ENCODE measurements around the gene WDR62.
A peak's percentile ranks its signal among the peaks of the same experiment; 100 is the strongest.
"Not testable (repeated sequence)": the region's sequence is repeated elsewhere in the genome, so short reads cannot be mapped to it uniquely, and the experiment has no call there.

Gene WDR62

GRCh38 chr19:36032251-36033104, 22.2 kb upstream of the WDR62 start, which contains the start of gene CLIP3:
Gene CLIP3 (minus strand): TSS chr19:36032873. CDS start chr19:36032357, 516 bp downstream.
- peak in 2 of 3 donors; percentile 31 to 41 for DNase-seq (ENCODE audit: low read depth in 3 of 3, low spot score in 1 of 3)

GRCh38 chr19:36040495-36040894, 14.2 kb upstream of the WDR62 start:
- no peak for DNase-seq (ENCODE audit: low read depth in 3 of 3, low spot score in 1 of 3)

GRCh38 chr19:36041092-36041491, 13.6 kb upstream of the WDR62 start:
- not testable (repeated sequence) for DNase-seq (ENCODE audit: low read depth in 3 of 3, low spot score in 1 of 3)

GRCh38 chr19:36041831-36042230, 12.9 kb upstream of the WDR62 start:
- no peak for DNase-seq (ENCODE audit: low read depth in 3 of 3, low spot score in 1 of 3)

GRCh38 chr19:36043952-36044351, 10.7 kb upstream of the WDR62 start:
- DNase-seq (ENCODE audit: low read depth in 3 of 3, low spot score in 1 of 3): no peak

GRCh38 chr19:36046443-36047050, 8.2 kb upstream of the WDR62 start:
- DNase-seq (ENCODE audit: low read depth in 3 of 3, low spot score in 1 of 3): no peak

GRCh38 chr19:36047835-36048234, 6.9 kb upstream of the WDR62 start:
- DNase-seq (ENCODE audit: low read depth in 3 of 3, low spot score in 1 of 3): no peak

GRCh38 chr19:36049080-36049698, 5.5 kb upstream of the WDR62 start:
- no peak for DNase-seq (ENCODE audit: low read depth in 3 of 3, low spot score in 1 of 3)

- no peak for DNase-seq (ENCODE audit: low read depth in 3 of 3, low spot score in 1 of 3)
Measured at GRCh38 chr19:36051236-36051635, 3.5 kb upstream of the WDR62 start.

GRCh38 chr19:36051637-36052036, 3.1 kb upstream of the WDR62 start:
- no peak for DNase-seq (ENCODE audit: low read depth in 3 of 3, low spot score in 1 of 3)

- peak; percentile 97 to 99 (median 99) for DNase-seq (ENCODE audit: low read depth in 3 of 3, low spot score in 1 of 3)
Measured at GRCh38 chr19:36054119-36054732, 471 bp upstream of the WDR62 start, which contains the start of gene THAP8. Gene THAP8 (minus strand): TSS chr19:36054285. CDS start chr19:36054217, 68 bp downstream.

- DNase-seq (ENCODE audit: low read depth in 3 of 3, low spot score in 1 of 3): no peak
Measured at GRCh38 chr19:36058481-36059179, 3.9 kb downstream of the WDR62 start.

GRCh38 chr19:36059180-36059910, 4.6 kb downstream of the WDR62 start:
- no peak for DNase-seq (ENCODE audit: low read depth in 3 of 3, low spot score in 1 of 3)

GRCh38 chr19:36060430-36060829, 5.7 kb downstream of the WDR62 start:
- no peak for DNase-seq (ENCODE audit: low read depth in 3 of 3, low spot score in 1 of 3)

- no peak for DNase-seq (ENCODE audit: low read depth in 3 of 3, low spot score in 1 of 3)
Measured at GRCh38 chr19:36061367-36061766, 6.7 kb downstream of the WDR62 start.

GRCh38 chr19:36064826-36065225, 10.1 kb downstream of the WDR62 start:
- no peak for DNase-seq (ENCODE audit: low read depth in 3 of 3, low spot score in 1 of 3)

- no peak for DNase-seq (ENCODE audit: low read depth in 3 of 3, low spot score in 1 of 3)
Measured at GRCh38 chr19:36067681-36068080, 13.0 kb downstream of the WDR62 start.

- DNase-seq (ENCODE audit: low read depth in 3 of 3, low spot score in 1 of 3): not testable (repeated sequence)
Measured at GRCh38 chr19:36068810-36069499, 14.3 kb downstream of the WDR62 start.

- no peak for DNase-seq (ENCODE audit: low read depth in 3 of 3, low spot score in 1 of 3)
Measured at GRCh38 chr19:36072081-36072480, 17.4 kb downstream of the WDR62 start.
